Fibroblast of lung (primary cell): ENCODE data around the gene MINDY3.

Experiments used
- EZH2 ChIP-seq: IDR thresholded peaks from 2 replicates; pipeline ENCODE4 v1.5.1; 2012; ENCODE audit warnings: low read length, control low read depth, mild to moderate bottlenecking; ENCODE audit errors: missing control alignments
- TF ChIP-seq, protein P1 (sequence below), 2 donors: IDR thresholded peaks in 1 of 2; conservative IDR thresholded peaks in 1 of 2; 1 replicate in 1 of 2; 2 replicates in 1 of 2; pipeline ENCODE4 v1.5.1; 2011 to 2012; ENCODE audit warnings: low read length in 2 of 2, control low read depth in 1 of 2, inconsistent platforms in 1 of 2, low read depth in 1 of 2, mild to moderate bottlenecking in 1 of 2

DNA sequence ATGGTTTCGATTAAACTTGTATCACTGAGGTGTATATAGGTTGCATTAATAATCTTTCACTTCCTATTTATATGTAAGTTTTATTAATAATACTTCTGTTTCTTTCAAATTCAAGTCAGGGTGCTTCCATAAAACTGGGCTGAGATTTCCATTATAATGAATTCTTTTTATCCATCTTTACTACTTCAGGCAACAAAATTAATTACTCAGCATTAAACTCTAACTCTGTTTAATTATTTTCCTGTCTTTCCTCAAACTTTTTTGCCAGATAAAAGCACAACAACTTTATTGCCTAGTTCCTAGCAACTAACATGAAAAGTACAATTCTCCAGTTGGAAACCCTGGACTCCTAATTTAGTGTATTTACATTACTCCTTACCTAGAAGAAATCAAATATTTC, 3.0 kb upstream of the MINDY3 start:
- no peak for TF ChIP-seq EZH2
- TF ChIP-seq, protein P1, sequence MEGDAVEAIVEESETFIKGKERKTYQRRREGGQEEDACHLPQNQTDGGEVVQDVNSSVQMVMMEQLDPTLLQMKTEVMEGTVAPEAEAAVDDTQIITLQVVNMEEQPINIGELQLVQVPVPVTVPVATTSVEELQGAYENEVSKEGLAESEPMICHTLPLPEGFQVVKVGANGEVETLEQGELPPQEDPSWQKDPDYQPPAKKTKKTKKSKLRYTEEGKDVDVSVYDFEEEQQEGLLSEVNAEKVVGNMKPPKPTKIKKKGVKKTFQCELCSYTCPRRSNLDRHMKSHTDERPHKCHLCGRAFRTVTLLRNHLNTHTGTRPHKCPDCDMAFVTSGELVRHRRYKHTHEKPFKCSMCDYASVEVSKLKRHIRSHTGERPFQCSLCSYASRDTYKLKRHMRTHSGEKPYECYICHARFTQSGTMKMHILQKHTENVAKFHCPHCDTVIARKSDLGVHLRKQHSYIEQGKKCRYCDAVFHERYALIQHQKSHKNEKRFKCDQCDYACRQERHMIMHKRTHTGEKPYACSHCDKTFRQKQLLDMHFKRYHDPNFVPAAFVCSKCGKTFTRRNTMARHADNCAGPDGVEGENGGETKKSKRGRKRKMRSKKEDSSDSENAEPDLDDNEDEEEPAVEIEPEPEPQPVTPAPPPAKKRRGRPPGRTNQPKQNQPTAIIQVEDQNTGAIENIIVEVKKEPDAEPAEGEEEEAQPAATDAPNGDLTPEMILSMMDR (conservative IDR thresholded peaks at IDR 0.05 in 1 of 2, IDR thresholded peaks at IDR 0.05 in 1 of 2; ENCODE audit: low read depth in 1 of 2, low read length in 2 of 2), result no peak
